GM12875 (cell line): Measurements from ENCODE around the gene TMC5.

ENCODE experiments used
- H3K4me3 ChIP-seq: one replicate; pipeline ENCODE4 v1.5.1; 2011; ENCODE audit warnings: low read depth, low read length, control low read depth
- CTCF ChIP-seq: IDR thresholded peaks from 2 replicates; pipeline ENCODE4 v1.5.1; 2011; ENCODE audit warnings: low read depth, mild to moderate bottlenecking, control low read depth, inconsistent platforms, low read length, moderate library complexity, borderline replicate concordance; ENCODE audit not compliant: insufficient read depth

The TMC5 gene

GRCh38 chr16:19505600-19506303 lies 88.1 kb downstream of the TMC5 start:
- no peak overlapping the region for H3K4me3 ChIP-seq

GRCh38 chr16:19506965-19507364 lies 89.3 kb downstream of the TMC5 start:
- TF ChIP-seq CTCF = no peak
- H3K4me3 ChIP-seq = no peak overlapping the region

More at GRCh38 chr16:19505600-19506303, 88.1 kb downstream of the TMC5 start:
- no peak for TF ChIP-seq CTCF

GRCh38 chr16:19507867-19508266 lies 90.2 kb downstream of the TMC5 start:
- TF ChIP-seq CTCF = no peak

GRCh38 chr16:19512297-19512696 lies 94.6 kb downstream of the TMC5 start:
- H3K4me3 ChIP-seq = no peak overlapping the region
- TF ChIP-seq CTCF = no peak

More at GRCh38 chr16:19507867-19508266, 90.2 kb downstream of the TMC5 start:
- no peak overlapping the region for H3K4me3 ChIP-seq

GRCh38 chr16:19513377-19514053 lies 95.8 kb downstream of the TMC5 start:
- TF ChIP-seq CTCF = no peak
- no peak overlapping the region for H3K4me3 ChIP-seq

- no peak overlapping the region for H3K4me3 ChIP-seq
Observed at GRCh38 chr16:19515757-19516156, 98.1 kb downstream of the TMC5 start.

More at GRCh38 chr16:19515757-19516156, 98.1 kb downstream of the TMC5 start:
- TF ChIP-seq CTCF = no peak
